Vagina (tissue), 2 donors: ENCODE measurements around the gene NUDT16.

Experiments
- CTCF ChIP-seq, 3 experiments: fragments of 450-650 bp in 2 of 3; fragments of 200-600 bp in 1 of 3; sonication (generic) in 1 of 3; IDR thresholded peaks; one replicate each; pipeline ENCODE4 v1.5.1; 2017 to 2019; ENCODE audit warnings: antibody characterized with exemption in 3 of 3, mild to moderate bottlenecking in 2 of 3, moderate library complexity in 2 of 3
- POLR2AphosphoS5 ChIP-seq, 2 donors: sonication (generic); formaldehyde crosslinking; IDR thresholded peaks; one replicate each; pipeline ENCODE4 v1.9.0; 2017; ENCODE audit warnings: antibody characterized with exemption in 2 of 2, mild to moderate bottlenecking in 2 of 2, low read depth in 1 of 2; ENCODE audit not compliant: insufficient read depth in 1 of 2

- TF ChIP-seq CTCF (IDR thresholded peaks at IDR 0.05), result no peak
- no peak for TF ChIP-seq POLR2AphosphoS5 (IDR thresholded peaks at IDR 0.05; ENCODE audit: insufficient read depth in 1 of 2, low read depth in 1 of 2)
These were observed 28.3 kb upstream of the NUDT16 start for GRCh38 chr3:131353016-131353877.
